Thyroid gland (tissue), 4 donors: Measurements from ENCODE around the gene LKAAEAR1.

Source experiments
- CTCF ChIP-seq, 6 experiments: fragments of 200-600 bp in 3 of 6; fragments of 450-650 bp in 3 of 6; sonication (generic) in 3 of 6; IDR thresholded peaks; one replicate each; pipeline ENCODE4 v1.5.1; 2016 to 2019; ENCODE audit warnings: antibody characterized with exemption in 6 of 6, mild to moderate bottlenecking in 2 of 6, inconsistent platforms in 1 of 6, moderate library complexity in 1 of 6
- POLR2A ChIP-seq, 2 donors: fragments of 450-650 bp; IDR thresholded peaks; one replicate each; pipeline ENCODE4 v1.6.1; 2017; ENCODE audit warnings: antibody characterized with exemption in 2 of 2, mild to moderate bottlenecking in 2 of 2, moderate library complexity in 1 of 2

GRCh38 chr20:64083378-64083803, 807 bp downstream of the LKAAEAR1 start:
- TF ChIP-seq POLR2A (IDR thresholded peaks at IDR 0.05): no peak
- TF ChIP-seq CTCF (IDR thresholded peaks at IDR 0.05): peak; percentile 24 to 72 (median 40)
